Measurements from ENCODE around the gene YARS1.

YARS1 gene

GRCh38 chr1:32811265-32811664 is 5.9 kb downstream of the YARS1 start:
- peaks cover 10% of the 10 kb centered on the region; the same call in 1 of the 2 replicates for H3K4me1 ChIP-seq (ENCODE audit: low read length)
- no peak overlapping the region for H3K4me3 ChIP-seq (ENCODE audit: low read length)
- peaks cover 30% of the 10 kb centered on the region for H4K20me1 ChIP-seq (ENCODE audit: insufficient read depth, low read length)
- peaks cover 17% of the 10 kb centered on the region for H3K36me3 ChIP-seq (replicated peaks; ENCODE audit: insufficient read depth, low read length)
- no peaks in the 10 kb centered on the region for H3K9me2 ChIP-seq (replicated peaks; ENCODE audit: insufficient read depth, low read length)
- no peak overlapping the region for H3K4me2 ChIP-seq (ENCODE audit: low read depth, low read length)
- no peaks in the 10 kb centered on the region for H3K9me3 ChIP-seq (replicated peaks; ENCODE audit: insufficient read depth, low read length)
- H3K79me2 ChIP-seq (ENCODE audit: low read length): peaks cover 99% of the 10 kb centered on the region
- H3K9ac ChIP-seq (ENCODE audit: low read length): no peak overlapping the region
- no peak overlapping the region for H2AFZ ChIP-seq (ENCODE audit: low read length)
- no peak for DNase-seq
- no peak overlapping the region for H3K27ac ChIP-seq (ENCODE audit: low read length)
- no peaks in the 10 kb centered on the region for H3K27me3 ChIP-seq (replicated peaks; ENCODE audit: insufficient read depth, low read length)
- TF ChIP-seq EZH2phosphoT487 (IDR thresholded peaks at IDR 0.05; ENCODE audit: low read length) (no peak), EZH2 (optimal IDR thresholded peaks at IDR 0.05; ENCODE audit: low read depth, low read length) (no peak)
- TF ChIP-seq, protein P1, sequence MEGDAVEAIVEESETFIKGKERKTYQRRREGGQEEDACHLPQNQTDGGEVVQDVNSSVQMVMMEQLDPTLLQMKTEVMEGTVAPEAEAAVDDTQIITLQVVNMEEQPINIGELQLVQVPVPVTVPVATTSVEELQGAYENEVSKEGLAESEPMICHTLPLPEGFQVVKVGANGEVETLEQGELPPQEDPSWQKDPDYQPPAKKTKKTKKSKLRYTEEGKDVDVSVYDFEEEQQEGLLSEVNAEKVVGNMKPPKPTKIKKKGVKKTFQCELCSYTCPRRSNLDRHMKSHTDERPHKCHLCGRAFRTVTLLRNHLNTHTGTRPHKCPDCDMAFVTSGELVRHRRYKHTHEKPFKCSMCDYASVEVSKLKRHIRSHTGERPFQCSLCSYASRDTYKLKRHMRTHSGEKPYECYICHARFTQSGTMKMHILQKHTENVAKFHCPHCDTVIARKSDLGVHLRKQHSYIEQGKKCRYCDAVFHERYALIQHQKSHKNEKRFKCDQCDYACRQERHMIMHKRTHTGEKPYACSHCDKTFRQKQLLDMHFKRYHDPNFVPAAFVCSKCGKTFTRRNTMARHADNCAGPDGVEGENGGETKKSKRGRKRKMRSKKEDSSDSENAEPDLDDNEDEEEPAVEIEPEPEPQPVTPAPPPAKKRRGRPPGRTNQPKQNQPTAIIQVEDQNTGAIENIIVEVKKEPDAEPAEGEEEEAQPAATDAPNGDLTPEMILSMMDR (IDR thresholded peaks at IDR 0.05; ENCODE audit: low read length): no peak
- no peaks in the 10 kb centered on the region for H3F3A ChIP-seq (ENCODE audit: insufficient read depth, low read length)

GRCh38 chr1:32810358-32810757 is 6.8 kb downstream of the YARS1 start:
- Histone ChIP-seq H3K9me3 (replicated peaks; ENCODE audit: insufficient read depth, low read length) (no peaks in the 10 kb centered on the region), H2AFZ (ENCODE audit: low read length) (no peak overlapping the region), H3K4me2 (ENCODE audit: low read depth, low read length) (no peak overlapping the region), H3K27ac (ENCODE audit: low read length) (no peak overlapping the region), H3F3A (ENCODE audit: insufficient read depth, low read length) (no peaks in the 10 kb centered on the region), H3K36me3 (replicated peaks; ENCODE audit: insufficient read depth, low read length) (peaks cover 14% of the 10 kb centered on the region), H3K9me2 (replicated peaks; ENCODE audit: insufficient read depth, low read length) (no peaks in the 10 kb centered on the region), H4K20me1 (ENCODE audit: insufficient read depth, low read length) (peaks cover 30% of the 10 kb centered on the region), H3K4me1 (ENCODE audit: low read length) (peaks cover 7% of the 10 kb centered on the region; the same call in 1 of the 2 replicates), H3K9ac (ENCODE audit: low read length) (no peak overlapping the region), H3K79me2 (ENCODE audit: low read length) (peaks cover 97% of the 10 kb centered on the region), H3K4me3 (ENCODE audit: low read length) (no peak overlapping the region), H3K27me3 (replicated peaks; ENCODE audit: insufficient read depth, low read length) (no peaks in the 10 kb centered on the region)
- TF ChIP-seq, protein P1 (IDR thresholded peaks at IDR 0.05; ENCODE audit: low read length): no peak
- TF ChIP-seq EZH2 (optimal IDR thresholded peaks at IDR 0.05; ENCODE audit: low read depth, low read length): no peak
- no peak for TF ChIP-seq EZH2phosphoT487 (IDR thresholded peaks at IDR 0.05; ENCODE audit: low read length)
- DNase-seq: no peak

DNA sequence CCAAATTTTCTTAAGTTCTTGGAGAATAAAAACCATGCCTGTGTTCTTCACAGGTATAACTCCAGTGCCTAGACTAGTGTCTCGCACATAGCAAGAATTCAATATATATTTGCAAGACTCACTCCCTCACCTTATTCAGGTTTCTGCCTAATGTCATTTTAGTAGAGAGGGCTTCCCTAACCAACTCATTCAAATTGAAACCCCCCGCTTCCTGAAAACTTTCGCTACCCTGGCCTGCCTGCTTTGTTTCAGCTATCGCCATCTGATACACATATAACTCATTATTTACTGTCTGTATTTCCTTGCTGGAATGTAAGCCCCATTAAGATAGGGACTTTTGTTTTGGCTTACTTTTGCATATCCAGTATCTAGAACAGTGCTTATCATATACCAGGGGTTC is 8.6 kb downstream of the YARS1 start:
- peaks cover 27% of the 10 kb centered on the region for H4K20me1 ChIP-seq (ENCODE audit: insufficient read depth, low read length)
- peaks cover 12% of the 10 kb centered on the region for H3K36me3 ChIP-seq (replicated peaks; ENCODE audit: insufficient read depth, low read length)
- H3K4me2 ChIP-seq (ENCODE audit: low read depth, low read length): no peak overlapping the region
- peaks cover 81% of the 10 kb centered on the region for H3K79me2 ChIP-seq (ENCODE audit: low read length)
- no peaks in the 10 kb centered on the region for H3F3A ChIP-seq (ENCODE audit: insufficient read depth, low read length)
- TF ChIP-seq, protein P1 (IDR thresholded peaks at IDR 0.05; ENCODE audit: low read length): no peak
- no peak for TF ChIP-seq EZH2phosphoT487 (IDR thresholded peaks at IDR 0.05; ENCODE audit: low read length)
- TF ChIP-seq EZH2 (optimal IDR thresholded peaks at IDR 0.05; ENCODE audit: low read depth, low read length): no peak
- no peak for DNase-seq
- no peak overlapping the region for H2AFZ ChIP-seq (ENCODE audit: low read length)
- H3K27ac ChIP-seq (ENCODE audit: low read length): no peak overlapping the region
- no peak overlapping the region for H3K4me3 ChIP-seq (ENCODE audit: low read length)
- no peaks in the 10 kb centered on the region for H3K27me3 ChIP-seq (replicated peaks; ENCODE audit: insufficient read depth, low read length)
- no peaks in the 10 kb centered on the region for H3K4me1 ChIP-seq (ENCODE audit: low read length)
- no peak overlapping the region for H3K9ac ChIP-seq (ENCODE audit: low read length)
- H3K9me3 ChIP-seq (replicated peaks; ENCODE audit: insufficient read depth, low read length): no peaks in the 10 kb centered on the region
- H3K9me2 ChIP-seq (replicated peaks; ENCODE audit: insufficient read depth, low read length): no peaks in the 10 kb centered on the region
